Measurements from ENCODE around the gene CAMTA1.

The CAMTA1 gene

DNA sequence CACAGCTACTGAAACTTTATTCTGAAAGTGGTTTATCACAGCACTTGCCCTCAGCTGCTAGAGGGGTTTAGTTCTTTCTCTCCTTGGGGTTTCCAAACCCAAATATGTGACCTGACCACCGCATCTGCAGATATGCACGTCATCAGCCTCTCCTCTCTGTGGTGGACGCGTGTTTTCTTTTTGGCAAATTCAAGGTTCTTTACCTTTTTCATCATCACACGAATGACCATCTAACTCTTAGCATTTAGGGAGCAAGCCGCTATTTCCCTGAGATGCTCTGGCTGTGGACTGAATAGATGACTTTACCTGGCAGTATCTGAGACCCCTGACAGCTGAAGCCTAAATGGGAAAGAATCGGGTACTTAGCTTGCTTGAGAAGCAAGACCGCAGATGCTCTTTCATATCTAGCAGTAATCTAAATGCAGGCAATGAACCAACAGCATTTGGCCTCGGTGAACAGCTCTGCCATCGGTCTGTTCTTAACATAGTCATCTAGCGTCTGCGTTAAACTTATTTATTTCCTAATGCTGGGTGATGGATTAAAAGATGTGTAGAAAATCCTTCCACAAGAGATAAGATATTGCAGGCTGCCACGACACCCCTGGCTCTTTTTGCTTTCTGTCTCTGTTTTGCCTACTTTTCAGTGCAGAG, 463.4 kb downstream of the CAMTA1 start:
- DNase-seq: no peak

DNA sequence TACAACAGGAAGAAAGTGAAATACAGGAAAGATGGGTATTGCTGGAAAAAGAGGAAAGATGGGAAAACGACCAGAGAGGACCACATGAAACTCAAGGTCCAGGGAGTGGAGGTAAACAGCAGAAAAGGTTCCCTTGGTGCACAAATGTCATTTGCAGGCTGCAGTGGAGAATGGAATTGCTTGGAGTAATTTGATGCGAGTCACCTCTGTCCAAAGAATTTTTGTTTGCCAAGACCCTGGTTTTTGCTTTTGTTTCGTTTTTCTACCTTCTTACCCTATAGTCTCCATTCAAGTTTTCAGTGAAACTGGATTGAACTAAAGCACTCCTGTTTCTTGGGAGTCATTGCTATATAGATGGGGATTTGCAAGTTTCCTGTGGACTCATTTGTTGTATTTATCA, 464.3 kb downstream of the CAMTA1 start:
- no peak for DNase-seq

DNA sequence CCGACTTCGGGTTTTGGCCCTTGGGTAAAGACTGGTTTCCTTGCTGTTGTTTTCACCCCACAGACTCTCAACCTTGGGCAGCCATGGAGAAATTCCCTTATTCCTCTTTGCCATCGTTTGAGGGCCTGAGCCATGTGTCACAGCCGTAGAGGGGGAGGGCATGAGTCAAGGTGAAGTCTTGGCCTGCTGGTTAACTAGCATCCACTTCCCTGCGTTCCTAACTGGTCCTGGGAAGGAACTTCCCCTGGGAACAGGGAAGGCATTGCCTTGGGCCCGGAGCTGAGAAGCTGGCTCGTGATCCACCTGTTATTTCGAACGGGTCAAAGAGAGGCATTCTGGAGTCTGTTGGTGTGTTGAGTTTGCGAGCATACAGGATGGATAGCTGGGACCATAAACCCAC, 464.9 kb downstream of the CAMTA1 start:
- DNase-seq: no peak

DNA sequence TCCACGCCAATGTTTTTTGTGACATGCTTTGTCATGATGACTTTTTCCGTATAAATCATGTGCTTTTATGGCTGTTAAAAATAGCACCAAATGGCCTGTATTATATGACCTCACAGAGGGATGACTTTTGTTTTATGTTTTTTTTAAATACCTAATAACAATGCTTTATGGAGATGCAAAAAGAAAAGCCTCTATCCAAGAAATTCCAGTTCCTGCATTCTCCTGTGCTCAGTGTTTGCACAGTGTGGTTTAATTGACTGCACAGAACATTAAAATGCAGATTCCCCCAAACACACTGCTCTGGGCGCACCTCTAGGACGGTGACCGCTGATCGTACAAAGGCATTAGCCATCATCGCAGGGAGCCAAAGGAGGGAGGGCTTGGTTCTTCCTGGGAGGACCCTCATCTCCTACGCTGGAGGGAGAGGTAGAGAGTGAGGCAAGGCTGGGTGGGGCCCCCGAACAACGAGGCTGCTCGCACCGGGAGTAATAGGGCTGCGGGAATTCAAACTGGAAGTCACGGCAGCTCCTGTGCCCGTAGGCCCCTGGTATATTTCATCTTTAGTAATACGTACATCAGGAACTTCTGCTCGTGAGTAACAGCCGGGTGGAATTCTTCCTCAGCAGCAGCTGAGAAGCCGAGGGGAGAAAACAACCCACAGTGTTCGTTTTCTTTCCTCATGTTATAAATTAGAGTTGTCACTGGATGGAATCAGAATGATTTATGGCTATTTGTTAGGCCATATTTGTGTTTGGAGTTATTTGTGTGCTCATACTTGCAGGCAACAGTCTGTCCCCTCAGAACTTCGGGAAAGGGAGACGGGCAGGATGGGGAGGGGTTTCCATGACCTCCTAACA, 465.6 kb downstream of the CAMTA1 start:
- DNase-seq: no peak

DNA sequence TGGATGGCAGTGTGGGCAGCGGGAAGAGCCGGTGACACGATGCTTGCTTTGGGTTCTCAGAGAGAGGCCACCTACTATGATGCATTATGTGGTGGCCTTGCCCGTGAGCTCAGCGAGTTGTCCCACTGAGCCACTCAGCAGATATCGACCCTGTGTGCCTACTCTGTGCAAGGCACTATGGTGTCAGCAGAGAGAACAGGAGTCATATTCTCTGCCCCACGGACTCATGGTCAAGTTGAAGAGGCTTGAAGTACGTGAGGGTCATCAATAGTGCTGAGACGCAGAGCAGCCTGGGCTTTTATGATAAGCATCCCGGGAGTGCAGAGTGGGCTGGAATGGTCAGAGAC, 466.2 kb downstream of the CAMTA1 start:
- DNase-seq: no peak

DNA sequence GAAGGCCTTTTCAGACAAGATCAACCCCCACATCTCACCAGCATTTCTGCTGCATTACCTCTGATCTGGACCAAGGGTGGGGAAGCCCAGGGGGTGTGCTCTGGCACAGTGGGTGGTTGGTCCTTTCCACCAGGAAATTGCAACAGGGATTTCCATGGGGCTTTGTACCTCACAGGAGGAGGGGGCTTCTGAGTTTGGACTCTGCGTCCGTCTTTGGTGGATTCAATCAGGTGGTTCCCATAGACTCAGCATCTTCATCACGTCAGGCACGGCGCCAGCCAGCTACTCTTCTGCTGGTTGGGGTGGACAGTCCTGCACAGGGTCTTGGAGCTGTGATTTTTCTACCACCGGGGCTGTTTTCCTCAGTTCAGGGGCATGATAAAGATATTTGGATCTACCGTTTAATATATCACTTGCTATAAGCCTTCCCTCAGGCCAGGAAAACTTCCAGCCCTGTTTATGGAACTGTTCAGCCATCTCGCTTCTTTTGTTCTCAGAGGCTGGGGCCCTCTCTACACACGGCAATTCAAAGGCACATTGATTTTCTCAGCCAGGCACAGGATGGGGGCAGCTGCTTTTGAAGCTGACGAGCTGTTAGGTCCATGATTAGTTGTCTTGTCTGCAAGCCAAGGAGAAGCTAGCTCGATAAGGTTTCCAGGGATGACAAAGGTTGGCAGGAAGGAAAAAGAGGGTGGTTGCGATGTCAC, 467.3 kb downstream of the CAMTA1 start:
- no peak for DNase-seq

DNA sequence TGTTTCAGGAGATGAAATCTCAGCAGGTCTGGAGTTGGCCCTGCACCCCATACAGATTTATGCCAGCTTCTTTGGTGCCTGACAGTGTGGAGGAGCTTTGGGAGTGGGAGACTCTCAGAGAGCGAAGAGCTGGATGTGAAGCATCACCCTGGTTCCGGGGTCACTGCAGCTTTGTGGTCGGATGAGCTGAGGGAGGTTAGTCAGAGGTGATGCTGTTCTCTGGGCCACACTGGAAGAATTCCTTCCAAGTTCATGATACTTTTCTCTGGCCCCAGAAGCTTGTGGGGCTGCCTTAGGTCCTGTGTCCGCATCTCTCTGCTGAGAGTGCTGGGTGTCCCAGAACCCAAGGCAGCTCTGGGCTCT, 467.8 kb downstream of the CAMTA1 start:
- DNase-seq: no peak

DNA sequence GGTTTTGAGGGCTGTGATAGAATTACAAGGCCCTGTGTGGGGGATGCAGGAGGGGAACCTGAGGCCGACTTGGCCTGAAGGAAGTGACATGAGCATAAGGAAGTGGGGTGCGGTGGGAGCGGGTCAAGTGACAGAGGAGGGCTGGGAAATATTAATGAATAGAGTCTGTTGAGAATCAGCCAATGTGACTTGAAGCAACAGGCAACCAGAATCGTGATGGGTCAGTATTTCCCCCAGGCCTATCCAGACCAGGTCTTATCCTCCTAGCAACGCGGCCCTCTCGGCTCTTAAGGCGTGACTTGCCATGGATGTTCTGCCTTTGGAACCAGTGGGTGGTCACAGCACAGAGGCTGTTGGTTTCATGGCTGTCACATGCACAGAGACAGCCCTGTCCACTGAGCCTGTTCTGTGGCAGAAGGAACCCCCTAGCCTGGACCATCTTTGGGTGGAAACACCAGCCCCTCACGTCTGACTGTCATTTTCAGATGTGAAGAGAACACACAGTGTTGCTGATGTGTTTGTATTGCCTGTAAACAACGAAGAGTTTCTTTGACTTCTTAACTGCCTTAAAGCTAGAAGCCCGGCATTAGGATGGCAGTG, 468.8 kb downstream of the CAMTA1 start:
- DNase-seq: no peak

DNA sequence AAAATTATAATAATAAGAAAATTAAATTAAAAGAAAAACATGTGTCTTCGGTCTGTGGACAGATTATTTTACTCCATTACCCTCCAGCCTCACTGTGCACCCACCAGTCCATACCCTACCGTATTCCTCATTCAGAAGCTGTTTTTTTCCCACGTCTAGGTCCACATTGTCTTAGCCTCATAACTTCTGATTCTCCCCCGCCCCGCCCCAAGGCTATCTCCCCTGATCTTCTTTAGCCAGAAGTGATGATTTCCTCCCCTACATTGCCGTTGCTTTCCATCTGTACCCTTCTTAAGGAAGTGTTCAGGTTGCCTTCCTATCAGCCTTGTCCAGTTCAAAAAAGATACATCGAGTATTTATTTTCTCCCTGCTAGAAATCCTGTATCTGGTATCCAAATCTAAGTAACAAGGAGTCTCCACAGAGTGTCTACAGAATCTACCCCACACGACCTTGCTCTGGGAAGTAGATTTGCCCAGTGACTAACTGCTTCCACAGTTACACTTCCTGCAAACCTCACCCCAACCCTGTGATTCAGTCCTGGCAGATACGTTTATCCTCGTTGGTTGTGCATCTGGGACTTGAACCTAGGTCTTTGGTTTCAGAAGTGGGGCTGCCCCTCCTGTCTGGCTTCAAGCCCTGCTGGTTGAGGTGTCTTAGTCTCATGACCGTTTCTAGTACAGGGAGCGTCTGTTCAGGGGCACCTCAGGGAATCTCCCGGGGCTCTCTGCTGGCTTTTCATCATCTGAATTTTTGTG, 470.2 kb downstream of the CAMTA1 start:
- DNase-seq: no peak

DNA sequence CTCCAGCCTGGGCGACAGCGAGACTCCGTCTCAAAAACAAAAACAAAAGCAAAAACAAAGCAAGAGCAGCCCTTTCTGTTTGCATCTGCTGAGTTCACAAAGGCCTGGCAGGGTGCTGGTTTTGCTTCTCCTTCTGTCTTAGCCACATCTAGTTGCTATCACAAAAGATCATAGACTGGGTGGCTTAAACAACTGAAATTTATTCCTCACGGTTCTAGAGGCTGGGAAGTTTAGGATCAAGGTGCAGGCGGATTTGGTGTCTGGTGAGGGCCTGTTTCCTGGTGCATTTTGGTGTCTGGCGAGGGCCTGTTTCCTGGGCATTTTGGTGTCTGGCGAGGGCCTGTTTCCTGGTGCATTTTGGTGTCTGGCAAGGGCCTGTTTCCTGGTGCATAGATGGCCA, 471.3 kb downstream of the CAMTA1 start:
- DNase-seq: no peak

DNA sequence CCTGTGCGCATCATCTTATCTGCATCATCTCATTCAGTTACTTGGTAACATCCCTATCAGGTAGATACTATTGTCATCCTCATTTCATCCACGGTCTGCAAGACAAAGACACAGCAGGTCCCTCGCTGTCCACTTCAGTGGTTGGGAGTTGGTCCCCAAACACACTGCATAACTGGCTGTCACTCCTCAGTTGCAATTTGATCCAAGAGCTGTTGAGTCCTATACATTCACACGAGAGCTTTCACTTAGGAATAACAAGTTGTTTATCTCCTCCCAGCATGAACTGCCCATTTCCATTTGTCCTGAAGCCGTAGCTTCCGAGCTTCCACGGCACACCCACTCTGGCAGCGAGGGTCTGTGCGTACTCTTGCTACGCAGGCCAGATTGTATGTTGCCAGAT, 472.0 kb downstream of the CAMTA1 start:
- DNase-seq: no peak

DNA sequence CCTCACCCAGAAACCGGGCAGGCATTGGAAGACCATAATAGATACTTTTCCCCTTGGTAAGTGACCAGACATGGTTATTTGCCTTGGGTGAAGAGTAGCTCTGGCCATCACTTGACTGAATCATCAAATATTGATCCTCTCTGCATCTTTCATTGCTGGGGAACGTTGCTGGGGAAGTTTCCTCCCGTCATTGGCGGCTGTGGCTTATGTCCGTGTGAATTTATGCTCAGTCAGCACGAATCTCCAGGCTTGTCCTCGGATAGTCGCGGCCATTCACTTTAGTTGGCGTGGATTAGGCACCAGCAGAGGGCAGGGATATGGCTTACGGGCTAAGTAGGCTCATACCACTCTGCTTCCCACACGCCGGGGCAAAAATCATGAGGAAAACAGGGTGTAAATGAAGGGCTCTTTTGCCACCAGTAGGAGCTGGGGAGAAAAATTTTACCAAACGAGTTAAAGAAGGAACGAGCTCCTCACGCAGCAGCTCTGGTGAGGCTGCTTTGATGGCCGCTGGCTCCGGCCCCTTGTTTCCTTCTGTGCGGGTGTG, 473.4 kb downstream of the CAMTA1 start:
- DNase-seq: no peak

DNA sequence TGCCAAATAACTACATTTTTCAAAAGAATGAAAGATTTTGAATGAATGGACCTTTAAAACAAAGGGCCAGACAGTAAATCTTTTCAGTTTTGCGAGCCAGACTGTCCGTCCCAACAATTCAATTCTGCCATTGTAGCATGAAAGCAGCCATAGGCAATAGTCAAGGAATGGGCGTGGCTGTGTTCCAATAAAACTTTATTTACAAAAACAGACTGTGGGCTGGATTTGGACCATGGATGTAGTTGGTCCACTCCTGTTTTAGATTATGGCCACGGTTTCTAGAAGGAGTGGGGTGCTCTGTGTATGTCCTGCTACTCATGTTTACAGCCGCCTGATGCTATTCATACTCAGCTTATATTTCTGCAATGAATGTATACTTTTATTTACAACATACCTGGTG, 474.7 kb downstream of the CAMTA1 start:
- DNase-seq: no peak

DNA sequence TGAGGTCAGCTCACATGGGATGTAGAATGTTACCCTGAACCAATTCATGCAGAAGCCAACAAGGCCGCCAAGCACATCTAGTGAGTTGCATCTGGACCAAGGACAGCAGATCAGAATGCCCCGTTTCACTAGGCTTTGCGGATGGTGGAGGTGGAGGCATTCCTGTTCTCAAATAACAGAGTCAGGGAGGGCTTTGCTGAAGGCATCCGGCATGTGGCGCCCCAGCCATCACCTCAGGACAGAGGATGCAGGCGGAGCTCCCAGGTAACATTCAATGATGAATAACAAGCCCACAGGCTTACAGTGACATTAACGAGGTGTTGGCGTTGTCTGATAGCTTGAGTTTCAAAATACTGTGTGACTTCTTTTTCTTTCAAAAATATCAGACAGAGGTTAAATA, 476.2 kb downstream of the CAMTA1 start:
- no peak for DNase-seq

DNA sequence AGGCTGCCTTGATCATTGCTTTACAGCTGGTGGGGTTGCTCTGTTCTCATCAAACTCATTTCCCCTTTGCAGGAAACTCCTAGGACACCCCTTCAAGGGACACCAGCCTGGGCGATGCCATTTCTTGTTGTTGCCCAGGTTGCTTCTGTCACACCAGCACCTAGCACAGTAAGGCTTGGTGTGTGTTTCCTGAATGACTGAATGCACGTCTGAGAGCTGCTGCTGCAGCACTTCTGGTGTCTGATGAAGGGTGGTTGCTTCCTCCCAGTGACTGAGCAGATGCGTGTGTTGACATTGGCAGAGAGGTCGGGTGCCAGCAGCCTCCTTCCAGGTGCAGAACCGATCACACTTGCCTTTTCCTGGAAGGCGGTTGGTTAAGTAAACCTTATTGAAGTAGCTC, 477.4 kb downstream of the CAMTA1 start:
- DNase-seq: no peak

DNA sequence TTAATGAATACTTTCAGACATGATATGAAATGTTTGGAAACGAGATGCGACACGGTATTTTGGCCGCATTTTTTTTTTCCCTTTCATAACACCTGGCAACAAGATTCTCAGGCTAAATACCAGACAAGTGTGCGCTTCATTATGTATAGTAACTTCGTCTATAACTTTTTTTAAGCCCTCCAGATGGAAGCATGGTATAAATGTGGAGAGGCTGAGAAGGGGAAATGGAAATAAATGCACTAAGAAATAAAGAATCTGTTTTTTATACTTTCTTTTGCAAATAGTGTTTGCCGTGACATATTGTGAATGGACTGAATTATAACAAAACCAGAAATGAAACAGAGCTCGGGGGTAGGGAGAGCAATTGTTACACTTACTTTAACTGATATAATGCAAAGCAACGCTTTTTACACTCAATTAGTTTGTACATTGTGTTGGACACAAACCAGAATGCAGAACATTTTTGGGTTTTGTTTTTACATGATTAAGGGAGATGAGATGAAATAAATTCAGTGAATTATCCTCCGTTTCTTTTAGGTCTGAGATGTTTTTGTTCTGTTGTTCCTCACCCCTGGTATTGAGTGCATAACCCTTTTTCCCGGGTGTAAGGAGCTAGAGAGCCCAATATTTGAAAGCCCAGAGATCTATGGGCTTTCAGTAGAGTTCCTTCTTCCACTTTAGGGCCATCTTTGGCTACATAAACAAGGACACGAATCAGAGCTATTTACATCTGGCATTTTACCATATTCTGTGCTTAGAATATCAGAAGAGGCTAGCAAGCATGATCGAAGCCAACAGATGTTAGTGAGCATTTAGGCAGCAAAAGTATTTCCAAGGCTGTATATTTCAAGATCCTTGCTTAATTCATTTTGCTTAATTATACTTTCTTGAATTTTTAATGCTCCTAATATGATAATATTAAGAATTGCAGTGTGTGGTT, 478.0 kb downstream of the CAMTA1 start:
- no peak for DNase-seq

DNA sequence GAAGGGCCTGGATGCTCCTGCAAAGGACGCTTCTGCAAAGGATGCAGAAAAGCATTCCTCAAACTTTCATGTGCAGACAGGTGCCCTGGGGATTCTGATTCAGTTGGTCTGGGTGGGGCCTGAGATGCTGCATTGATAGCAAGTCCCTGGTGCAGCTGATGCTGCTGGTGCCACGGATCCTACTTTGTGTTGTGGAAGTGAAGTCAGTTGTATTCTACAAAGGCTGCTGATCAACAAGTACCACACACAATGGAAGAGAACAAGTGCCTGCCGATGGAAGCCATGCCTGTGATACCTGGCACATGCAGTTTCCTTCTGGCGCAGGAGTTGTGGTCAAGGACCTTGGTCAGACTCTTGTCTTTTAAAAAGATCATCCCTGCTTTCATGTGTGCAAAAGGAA, 478.8 kb downstream of the CAMTA1 start:
- no peak for DNase-seq

DNA sequence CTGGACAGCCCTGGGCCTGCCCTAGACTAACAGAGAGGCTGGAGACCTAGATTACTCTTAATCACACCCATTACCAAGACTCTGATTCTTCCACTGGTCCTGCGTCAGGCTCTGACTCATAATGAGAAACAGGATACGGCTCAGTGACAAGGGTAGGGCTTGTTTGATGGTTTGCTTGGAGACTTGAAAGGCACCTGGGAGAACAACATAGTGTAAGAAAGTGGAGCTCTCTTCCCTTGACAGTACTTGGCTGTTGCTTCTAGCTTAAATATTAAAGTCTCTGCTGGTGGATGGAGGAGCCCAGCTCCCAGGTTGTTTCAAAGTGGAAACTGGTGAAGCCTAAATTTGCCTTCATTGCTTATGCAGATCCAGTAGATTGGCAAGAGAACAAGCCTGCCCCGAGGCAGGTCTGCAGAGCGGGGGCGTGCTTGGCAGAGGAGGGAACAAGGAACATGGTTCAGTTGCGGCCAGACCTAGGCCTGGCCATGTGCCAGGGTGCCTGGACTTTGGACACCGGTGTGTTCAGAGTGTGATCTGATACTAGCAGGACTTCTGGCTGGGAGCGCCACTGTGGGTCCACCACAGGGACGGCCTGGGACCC, 480.6 kb downstream of the CAMTA1 start:
- no peak for DNase-seq

DNA sequence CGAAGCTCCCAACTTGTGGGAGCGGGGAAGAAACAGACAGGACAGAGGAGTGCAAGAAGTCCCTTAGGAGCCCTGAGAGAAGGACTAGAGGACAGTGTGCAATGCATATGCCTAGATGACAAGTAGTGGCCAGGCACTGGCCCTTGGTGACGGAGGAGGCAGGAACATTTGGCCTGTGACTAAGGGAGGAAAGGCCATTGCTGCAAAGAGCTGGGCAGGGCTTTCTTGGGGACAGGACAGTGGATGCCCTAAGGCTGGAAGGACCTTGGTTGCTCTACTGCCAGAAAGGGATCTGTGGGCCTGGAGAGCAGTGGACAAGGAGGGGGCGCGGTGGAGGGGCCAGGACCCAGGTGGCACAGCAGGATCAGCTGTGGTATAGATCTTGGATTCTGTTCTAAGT, 481.3 kb downstream of the CAMTA1 start:
- DNase-seq: no peak

DNA sequence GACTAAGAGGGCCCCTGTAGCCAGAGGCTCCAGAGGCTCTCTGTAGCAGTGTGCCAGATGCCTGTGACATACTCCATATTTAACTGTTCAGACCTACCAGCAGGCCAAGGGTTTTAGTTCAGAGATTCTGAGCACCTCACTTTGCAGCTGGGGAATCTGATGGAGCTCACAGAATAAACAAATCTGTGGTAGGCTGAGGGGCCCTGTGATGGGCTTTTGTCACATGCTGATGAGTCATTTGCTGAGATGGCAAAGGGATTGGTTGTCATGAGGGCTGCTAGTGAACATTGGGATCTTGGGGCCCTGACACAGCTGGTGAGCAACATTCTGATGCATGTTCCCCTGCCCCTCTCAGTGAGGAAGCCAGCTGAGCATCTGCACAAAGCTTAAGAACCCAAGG, 482.2 kb downstream of the CAMTA1 start:
- DNase-seq: no peak

DNA sequence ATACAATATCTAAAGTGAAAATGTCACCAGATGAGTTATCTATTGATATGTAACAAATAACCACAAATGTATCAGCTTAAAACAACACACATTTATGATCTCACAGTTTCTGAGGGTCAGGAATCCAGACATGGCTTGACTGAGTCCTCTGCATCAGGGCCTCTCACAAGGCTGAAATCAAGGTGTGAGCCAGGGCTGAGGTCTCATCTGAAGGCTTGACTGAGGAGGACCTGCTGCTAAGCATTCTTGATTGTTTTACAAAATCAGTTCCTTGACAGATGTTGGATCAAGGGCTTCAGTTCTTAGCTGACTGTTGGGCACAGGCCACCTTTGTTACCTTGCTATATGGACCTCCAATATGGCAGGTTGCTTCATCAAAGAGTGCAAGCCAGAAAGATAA, 483.7 kb downstream of the CAMTA1 start:
- no peak for DNase-seq

Measured in activated naive CD4-positive, alpha-beta T cell (primary cell).